ENCODE measurements around the gene NTRK3. TPM values are rescaled to one million over a fixed set of nuclear protein-coding genes. Genes with fewer than 3 reads are reported as not detected.

NTRK3 gene
- total RNA-seq, 2 experiments from 2014 or later = not detected

DNA sequence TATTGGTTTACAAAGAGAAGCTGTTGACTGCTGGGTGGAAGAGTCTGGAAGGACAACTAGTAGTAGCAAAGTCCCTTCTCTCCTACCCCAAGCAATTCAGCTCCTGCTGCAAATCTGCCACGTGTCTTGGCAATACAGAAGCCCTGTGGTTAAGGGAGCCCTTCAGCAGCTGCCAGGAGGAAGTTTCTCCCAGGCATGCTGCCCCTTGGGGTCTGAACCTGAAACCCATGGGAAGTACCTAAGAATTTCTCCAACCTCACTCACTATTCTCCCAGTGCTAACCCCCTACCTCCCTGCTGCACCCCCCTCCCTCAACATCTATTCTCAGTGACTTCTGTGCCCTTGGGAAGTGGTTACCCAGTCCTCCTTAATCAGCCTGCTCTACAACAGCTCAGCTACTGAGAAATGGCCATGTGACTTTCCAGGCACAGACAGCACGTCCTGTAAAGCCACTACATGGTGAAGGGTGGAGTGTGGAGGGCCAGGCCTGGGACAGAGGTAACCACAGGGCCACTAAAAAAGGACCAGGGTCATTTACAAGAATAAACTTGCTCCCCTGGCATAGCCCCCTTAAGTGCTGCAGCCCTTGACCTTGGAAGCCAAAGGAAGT, 316.6 kb downstream of the NTRK3 start:
- ATAC-seq (ENCODE audit: low read depth) = no peak
- H3K4me1 Mint-ChIP-seq = no peaks in the 10 kb centered on the region
- DNase-seq = no peak
- H3K27ac Mint-ChIP-seq = no peak overlapping the region
- H3K9me3 Mint-ChIP-seq = no peaks in the 10 kb centered on the region
- H3K36me3 Mint-ChIP-seq = no peaks in the 10 kb centered on the region
- peaks cover 8% of the 10 kb centered on the region for H3K27me3 Mint-ChIP-seq
- POLR2A ChIA-PET = no interaction called here
- H3K4me3 Mint-ChIP-seq = no peak overlapping the region

DNA sequence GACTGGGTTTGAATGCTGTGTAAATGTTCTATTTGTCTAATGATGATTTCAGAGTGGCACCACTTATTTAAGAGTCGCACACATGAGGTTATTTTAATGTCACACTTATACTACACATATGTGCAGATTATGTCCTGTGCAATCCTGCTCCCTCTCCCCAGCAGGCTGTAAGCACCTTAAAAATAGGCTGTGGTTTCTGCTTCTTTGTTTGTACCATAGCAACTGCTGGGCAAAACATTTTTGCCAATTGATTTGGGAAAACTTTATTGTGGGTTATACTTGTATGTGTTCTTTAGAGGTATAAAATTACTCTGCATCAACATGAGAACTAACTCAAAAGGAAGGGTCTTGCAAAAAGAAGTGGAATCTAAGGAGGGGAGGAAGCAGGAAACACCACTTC, 318.5 kb downstream of the NTRK3 start:
- H3K4me1 Mint-ChIP-seq = no peaks in the 10 kb centered on the region
- no peak overlapping the region for H3K4me3 Mint-ChIP-seq
- ATAC-seq (ENCODE audit: low read depth) (no peak), DNase-seq (no peak)
- POLR2A ChIA-PET = no interaction called here
- H3K36me3 Mint-ChIP-seq = no peaks in the 10 kb centered on the region
- H3K27ac Mint-ChIP-seq = no peak overlapping the region
- peaks cover 8% of the 10 kb centered on the region for H3K27me3 Mint-ChIP-seq
- no peaks in the 10 kb centered on the region for H3K9me3 Mint-ChIP-seq

DNA sequence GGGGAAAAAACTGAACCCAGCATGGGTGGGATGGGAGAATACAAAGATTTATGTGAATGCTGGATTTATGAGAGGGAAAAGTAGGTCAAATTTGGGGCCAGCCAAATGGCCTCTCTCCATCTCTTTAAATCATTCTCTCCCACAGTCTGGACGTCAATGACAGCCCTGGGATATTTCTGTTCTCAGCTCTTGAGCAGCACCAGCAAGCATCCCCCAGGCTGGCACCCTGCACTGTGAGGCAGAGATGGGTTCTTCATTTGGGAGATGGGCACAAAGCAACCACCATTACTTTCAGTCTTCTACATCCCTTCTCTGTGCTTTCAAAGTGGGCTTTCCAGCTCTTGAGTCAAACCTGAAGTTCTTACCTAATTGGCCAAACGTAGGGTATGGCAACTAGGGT, 321.0 kb downstream of the NTRK3 start:
- no peak for ATAC-seq (ENCODE audit: low read depth)
- Mint-ChIP-seq H3K9me3 (no peaks in the 10 kb centered on the region), H3K27me3 (peaks cover 8% of the 10 kb centered on the region), H3K36me3 (no peaks in the 10 kb centered on the region), H3K4me3 (no peak overlapping the region), H3K27ac (no peak overlapping the region), H3K4me1 (no peaks in the 10 kb centered on the region)
- POLR2A ChIA-PET = no interaction called here
- DNase-seq = no peak

DNA sequence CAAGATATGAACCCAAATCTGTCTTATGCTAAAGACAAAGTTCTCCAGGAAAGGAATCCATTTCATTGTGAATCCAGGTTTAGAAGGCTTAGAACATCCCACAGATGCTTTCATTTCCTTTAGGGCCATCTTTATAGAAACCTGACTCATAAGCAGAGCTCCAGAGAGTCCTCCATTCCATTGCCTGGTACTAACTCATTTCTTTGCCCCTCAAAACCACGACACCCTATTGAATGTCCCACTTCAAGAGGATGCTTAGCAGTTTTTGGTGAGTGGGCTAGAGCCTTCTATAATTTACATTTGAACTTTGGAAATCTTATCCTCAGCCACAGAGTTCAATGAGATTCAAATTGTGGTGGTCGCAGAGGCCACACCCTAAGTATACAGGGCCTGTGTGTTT, 325.0 kb downstream of the NTRK3 start:
- POLR2A ChIA-PET = no interaction called here
- no peaks in the 10 kb centered on the region for H3K4me1 Mint-ChIP-seq
- no peaks in the 10 kb centered on the region for H3K36me3 Mint-ChIP-seq
- H3K9me3 Mint-ChIP-seq = no peaks in the 10 kb centered on the region
- no peak overlapping the region for H3K27ac Mint-ChIP-seq
- H3K4me3 Mint-ChIP-seq = no peak overlapping the region
- peaks cover 2% of the 10 kb centered on the region for H3K27me3 Mint-ChIP-seq
- ATAC-seq (ENCODE audit: low read depth) (no peak), DNase-seq (no peak)

DNA sequence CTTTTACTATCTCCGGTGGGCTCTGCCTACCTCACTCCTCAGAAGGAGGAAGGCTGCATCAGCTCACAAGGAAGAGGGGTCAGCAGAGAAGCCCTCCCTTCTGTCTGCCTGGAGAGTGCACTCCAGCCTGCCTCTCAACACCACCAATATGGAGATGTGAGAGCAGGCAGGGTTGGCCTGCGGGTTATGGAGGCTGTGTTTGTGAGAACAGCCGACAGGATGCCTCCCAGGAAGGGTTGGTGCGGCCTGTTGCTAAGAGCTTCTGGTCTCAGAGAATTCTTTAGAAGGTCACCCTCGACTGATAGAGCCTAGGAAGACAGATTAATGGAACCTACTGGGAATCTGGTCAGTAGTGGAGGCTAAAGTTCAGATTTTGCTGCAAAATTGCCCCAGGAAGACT, 326.1 kb downstream of the NTRK3 start:
- H3K36me3 Mint-ChIP-seq = no peaks in the 10 kb centered on the region
- H3K27ac Mint-ChIP-seq = no peak overlapping the region
- POLR2A ChIA-PET = no interaction called here
- peaks cover 2% of the 10 kb centered on the region for H3K27me3 Mint-ChIP-seq
- DNase-seq = no peak
- no peak for ATAC-seq (ENCODE audit: low read depth)
- no peaks in the 10 kb centered on the region for H3K9me3 Mint-ChIP-seq
- no peaks in the 10 kb centered on the region for H3K4me1 Mint-ChIP-seq
- no peak overlapping the region for H3K4me3 Mint-ChIP-seq

DNA sequence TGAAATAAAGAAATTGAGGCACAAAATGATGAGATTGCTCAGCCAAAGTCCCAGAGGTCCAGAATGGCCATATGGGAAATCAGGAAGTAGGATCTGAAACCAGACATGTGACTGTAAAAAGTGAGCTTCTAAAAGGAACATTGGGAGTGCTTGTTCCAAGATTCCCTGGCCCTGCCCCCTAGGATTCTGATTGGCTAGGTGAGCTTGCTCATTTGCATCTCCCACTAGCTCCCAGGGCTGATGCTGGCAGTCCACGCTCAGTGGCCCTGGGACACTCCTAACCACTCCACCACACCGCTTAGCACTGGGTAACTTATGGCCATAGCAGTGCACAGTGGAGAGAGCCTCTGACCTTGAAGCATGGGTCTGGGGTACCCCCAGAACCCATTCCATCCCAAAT, 326.7 kb downstream of the NTRK3 start:
- no peak overlapping the region for H3K4me3 Mint-ChIP-seq
- no peak for ATAC-seq (ENCODE audit: low read depth)
- no peaks in the 10 kb centered on the region for H3K9me3 Mint-ChIP-seq
- no peaks in the 10 kb centered on the region for H3K36me3 Mint-ChIP-seq
- POLR2A ChIA-PET = no interaction called here
- peaks cover 2% of the 10 kb centered on the region for H3K27me3 Mint-ChIP-seq
- DNase-seq = no peak
- H3K4me1 Mint-ChIP-seq = no peaks in the 10 kb centered on the region
- H3K27ac Mint-ChIP-seq = no peak overlapping the region

DNA sequence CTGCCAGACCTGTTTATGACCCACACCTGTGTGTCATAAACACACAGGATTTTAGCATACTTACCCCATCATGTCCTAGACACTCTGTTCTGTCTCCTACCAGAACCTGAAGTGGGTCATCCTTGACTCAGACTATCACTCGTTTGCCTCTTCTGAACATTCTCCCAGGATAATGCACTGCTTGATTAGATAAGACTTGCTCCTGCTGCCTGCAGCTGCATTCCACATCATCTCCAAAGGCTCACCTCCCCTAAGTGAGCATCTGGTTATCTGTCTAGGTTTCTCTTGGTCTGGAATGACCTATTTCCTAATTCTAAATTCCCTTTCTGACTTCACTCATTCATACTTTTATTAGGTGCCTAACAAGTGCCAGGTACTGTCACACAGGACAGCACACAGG, 332.1 kb downstream of the NTRK3 start:
- Mint-ChIP-seq H3K27me3 (no peaks in the 10 kb centered on the region), H3K4me1 (no peaks in the 10 kb centered on the region), H3K9me3 (no peaks in the 10 kb centered on the region), H3K4me3 (no peak overlapping the region), H3K36me3 (no peaks in the 10 kb centered on the region), H3K27ac (no peak overlapping the region)
- ATAC-seq (ENCODE audit: low read depth) (no peak), DNase-seq (no peak)
- POLR2A ChIA-PET = no interaction called here

DNA sequence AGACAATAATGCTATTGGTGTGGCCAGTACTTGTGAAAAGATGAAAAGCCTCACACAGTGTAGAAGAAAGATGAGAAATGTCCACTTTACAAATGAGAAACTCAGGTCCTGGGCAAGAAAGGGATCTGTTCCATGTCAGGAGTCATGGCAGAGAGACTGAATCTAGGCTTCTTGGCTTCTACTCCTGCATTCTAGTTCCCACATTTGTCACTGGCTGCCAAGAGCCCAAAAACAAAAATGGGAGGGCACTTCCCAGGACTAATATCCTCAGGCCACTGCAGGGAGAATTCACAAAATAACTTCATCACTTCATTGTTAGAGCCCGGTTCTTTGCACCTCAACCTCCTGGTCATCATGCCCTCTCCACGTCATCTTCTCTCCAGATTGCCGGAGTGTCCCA, 337.5 kb downstream of the NTRK3 start:
- ATAC-seq (ENCODE audit: low read depth) = no peak
- POLR2A ChIA-PET = no interaction called here
- Mint-ChIP-seq H3K4me1 (no peaks in the 10 kb centered on the region), H3K27me3 (no peaks in the 10 kb centered on the region), H3K4me3 (no peak overlapping the region), H3K27ac (no peak overlapping the region), H3K36me3 (no peaks in the 10 kb centered on the region), H3K9me3 (no peaks in the 10 kb centered on the region)
- no peak for DNase-seq

DNA sequence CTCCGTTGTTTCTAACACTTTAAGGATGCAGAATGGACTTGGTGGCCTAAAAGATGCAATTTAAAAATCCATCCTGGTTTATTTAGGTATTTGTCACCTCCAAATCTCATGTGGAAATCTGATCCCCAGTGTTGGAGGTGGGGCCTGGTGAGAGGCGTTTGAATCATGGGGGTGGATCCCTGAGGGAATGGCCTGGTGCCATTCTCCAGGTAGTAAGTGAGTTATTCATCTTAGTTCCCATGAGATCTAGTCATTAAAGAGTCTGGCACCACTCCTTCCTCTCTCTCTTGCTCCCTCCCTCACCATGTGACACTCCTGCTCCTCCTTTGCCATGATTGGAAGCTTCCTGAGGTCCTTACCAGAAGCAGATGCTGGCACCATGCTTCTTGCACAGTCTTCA, 339.1 kb downstream of the NTRK3 start:
- POLR2A ChIA-PET = no interaction called here
- H3K36me3 Mint-ChIP-seq = no peaks in the 10 kb centered on the region
- no peaks in the 10 kb centered on the region for H3K27me3 Mint-ChIP-seq
- H3K4me3 Mint-ChIP-seq = no peak overlapping the region
- H3K27ac Mint-ChIP-seq = no peak overlapping the region
- no peak for DNase-seq
- no peaks in the 10 kb centered on the region for H3K4me1 Mint-ChIP-seq
- no peaks in the 10 kb centered on the region for H3K9me3 Mint-ChIP-seq
- no peak for ATAC-seq (ENCODE audit: low read depth)

DNA sequence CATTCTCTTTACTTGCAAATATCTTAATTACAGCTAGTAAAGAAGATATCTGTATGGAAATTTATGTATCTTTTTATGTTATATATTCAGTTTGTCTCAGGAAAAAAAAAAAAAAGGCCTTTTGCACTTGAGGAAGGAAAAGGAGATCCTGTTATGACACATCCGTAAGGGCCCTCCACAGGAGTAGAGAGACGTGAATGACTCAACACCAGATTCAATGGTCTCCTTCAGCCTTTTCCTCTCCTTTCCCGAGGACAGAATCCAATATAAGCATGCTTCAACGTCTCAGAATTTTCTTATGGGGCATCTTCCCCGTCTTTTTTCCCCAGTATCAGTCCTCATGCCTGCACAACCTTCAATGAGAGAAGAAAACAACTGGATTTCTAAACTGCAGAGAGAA, 340.3 kb downstream of the NTRK3 start:
- ATAC-seq (ENCODE audit: low read depth) = no peak
- no peak for DNase-seq
- Mint-ChIP-seq H3K36me3 (no peaks in the 10 kb centered on the region), H3K9me3 (no peaks in the 10 kb centered on the region), H3K27ac (no peak overlapping the region), H3K4me3 (no peak overlapping the region), H3K27me3 (no peaks in the 10 kb centered on the region), H3K4me1 (no peaks in the 10 kb centered on the region)
- POLR2A ChIA-PET = no interaction called here

DNA sequence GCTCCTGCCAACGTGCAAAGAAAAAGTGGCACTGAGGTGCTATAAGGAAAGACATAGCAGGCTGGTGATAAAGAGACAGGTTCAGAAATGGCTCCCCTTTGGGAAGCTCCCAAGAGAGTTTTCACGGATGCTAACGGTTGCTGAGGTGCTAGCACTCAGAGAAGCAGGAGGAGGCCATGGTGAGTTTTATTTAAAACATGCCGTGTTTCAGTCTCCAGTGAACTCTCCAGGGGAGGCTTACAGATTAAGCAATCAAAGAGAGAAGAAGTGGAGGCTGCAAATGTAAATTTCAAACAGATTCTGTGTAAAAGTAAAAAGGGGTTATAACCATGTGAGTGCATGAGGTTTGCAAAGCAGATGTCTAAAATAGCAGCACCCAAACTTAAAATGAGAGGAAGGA, 346.2 kb downstream of the NTRK3 start:
- POLR2A ChIA-PET = no interaction called here
- DNase-seq (no peak), ATAC-seq (ENCODE audit: low read depth) (no peak)
- H3K4me3 Mint-ChIP-seq = no peak overlapping the region
- H3K9me3 Mint-ChIP-seq = no peaks in the 10 kb centered on the region
- no peaks in the 10 kb centered on the region for H3K36me3 Mint-ChIP-seq
- no peaks in the 10 kb centered on the region for H3K4me1 Mint-ChIP-seq
- H3K27me3 Mint-ChIP-seq = no peaks in the 10 kb centered on the region
- H3K27ac Mint-ChIP-seq = no peak overlapping the region

DNA sequence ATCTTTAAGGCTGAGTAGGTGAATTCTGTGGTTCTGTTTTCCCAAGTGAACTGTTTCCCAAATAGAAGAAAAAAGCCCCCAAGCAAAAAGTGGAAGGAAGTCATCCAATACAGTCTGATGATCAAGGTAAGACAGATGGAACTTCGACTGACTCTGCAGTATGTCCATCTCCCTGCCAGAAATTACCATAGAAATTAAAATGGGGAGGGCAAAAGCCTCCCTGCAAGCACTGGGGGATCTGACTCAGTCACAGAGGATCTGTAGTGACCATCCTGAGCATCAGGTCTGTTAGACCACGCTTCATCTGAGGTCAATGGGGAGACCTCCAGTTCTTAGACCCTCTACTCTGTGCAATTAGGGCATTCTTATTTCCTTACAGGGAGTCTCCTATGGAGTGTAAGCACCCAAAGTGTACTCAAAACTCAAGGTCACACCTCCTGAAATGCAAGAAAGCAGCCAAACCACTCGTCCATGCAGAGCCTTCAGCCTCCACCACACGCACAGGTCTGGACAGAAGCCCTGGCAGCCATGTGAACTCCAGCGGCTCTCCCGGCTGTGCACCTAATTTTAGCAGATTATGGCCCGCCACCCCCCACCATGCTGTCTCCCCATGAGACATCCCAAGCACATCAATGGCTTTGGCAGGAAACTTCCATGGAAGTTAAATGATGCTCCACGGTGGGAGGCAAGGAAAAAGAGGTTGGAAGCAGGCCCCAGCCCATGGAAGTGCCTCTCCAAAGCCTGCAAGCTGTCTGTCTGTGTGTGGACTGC, 348.7 kb downstream of the NTRK3 start:
- no peak for DNase-seq
- POLR2A ChIA-PET = no interaction called here
- no peak overlapping the region for H3K27ac Mint-ChIP-seq
- H3K36me3 Mint-ChIP-seq = no peaks in the 10 kb centered on the region
- no peaks in the 10 kb centered on the region for H3K4me1 Mint-ChIP-seq
- no peaks in the 10 kb centered on the region for H3K27me3 Mint-ChIP-seq
- H3K4me3 Mint-ChIP-seq = no peak overlapping the region
- peaks cover 1% of the 10 kb centered on the region for H3K9me3 Mint-ChIP-seq
- ATAC-seq (ENCODE audit: low read depth) = no peak

DNA sequence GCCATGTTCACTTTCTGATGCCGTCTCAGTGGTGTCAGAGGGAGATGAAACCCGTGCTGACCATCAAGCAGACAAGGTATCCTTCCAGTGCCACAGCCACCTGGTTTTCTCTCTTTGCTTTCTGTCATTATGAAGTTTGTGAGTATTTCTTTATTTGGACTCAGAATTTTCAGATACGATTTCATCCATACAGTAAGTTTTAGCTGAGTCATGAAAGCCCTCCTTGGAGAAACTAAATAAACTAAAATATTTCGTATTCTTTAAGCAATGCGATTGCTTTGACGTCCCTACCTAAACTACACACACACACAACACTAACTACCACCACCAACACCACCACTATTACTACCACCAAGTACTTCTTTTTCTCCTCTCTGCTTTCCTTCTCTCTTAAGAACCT, 350.1 kb downstream of the NTRK3 start:
- Mint-ChIP-seq H3K27me3 (no peaks in the 10 kb centered on the region), H3K27ac (no peak overlapping the region), H3K4me3 (no peak overlapping the region), H3K9me3 (peaks cover 1% of the 10 kb centered on the region), H3K4me1 (no peaks in the 10 kb centered on the region), H3K36me3 (no peaks in the 10 kb centered on the region)
- POLR2A ChIA-PET = no interaction called here
- DNase-seq (no peak), ATAC-seq (ENCODE audit: low read depth) (no peak)

DNA sequence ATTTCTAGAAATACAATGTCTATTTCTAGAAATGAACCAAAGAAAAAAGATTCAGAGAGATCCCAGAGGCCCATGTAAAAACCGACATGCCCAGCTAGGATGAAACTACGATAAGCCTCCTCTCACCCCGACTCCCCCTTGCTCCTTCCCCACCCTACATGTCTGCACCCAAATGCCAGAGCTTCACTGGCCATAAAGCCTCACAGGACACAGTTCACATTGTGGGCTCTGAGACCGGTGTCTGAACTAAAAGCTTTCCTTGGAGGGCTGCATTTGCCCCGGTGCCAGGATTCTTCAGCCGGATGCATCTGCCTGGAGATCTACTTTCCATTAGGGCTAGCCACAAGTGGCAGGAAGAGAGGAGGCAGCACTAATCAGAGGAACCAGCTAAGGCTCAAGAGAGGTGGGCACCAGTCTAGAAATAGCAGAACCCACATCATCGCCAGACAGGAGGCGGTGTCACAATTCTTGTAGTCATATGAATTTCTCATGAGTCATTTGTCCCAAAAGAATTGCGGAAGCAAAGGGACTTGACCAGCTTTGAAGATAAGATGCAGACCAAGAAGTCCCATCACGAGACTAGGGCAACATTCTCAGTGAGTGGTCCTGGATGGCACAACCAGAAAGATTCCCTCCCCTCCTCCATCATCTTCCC, 353.6 kb downstream of the NTRK3 start:
- H3K27me3 Mint-ChIP-seq = no peaks in the 10 kb centered on the region
- no peaks in the 10 kb centered on the region for H3K4me1 Mint-ChIP-seq
- H3K4me3 Mint-ChIP-seq = no peak overlapping the region
- POLR2A ChIA-PET = no interaction called here
- DNase-seq = no peak
- no peaks in the 10 kb centered on the region for H3K36me3 Mint-ChIP-seq
- ATAC-seq (ENCODE audit: low read depth) = no peak
- H3K9me3 Mint-ChIP-seq = peaks cover 1% of the 10 kb centered on the region
- H3K27ac Mint-ChIP-seq = no peak overlapping the region

Data from activated naive CD8-positive, alpha-beta T cell treated with anti-CD3 and anti-CD28 coated beads, Interleukin-2, amount 10 ng/mL, durations not matched to agents 7 days and 5 days (primary cell).